Keratinocyte (primary cell): Measurements from ENCODE around the gene ADGRF1. TPM values are rescaled to one million over a fixed set of nuclear protein-coding genes. Genes with fewer than 3 reads are reported as not detected.

Experiments
- DNase-seq: peaks from one replicate; pipeline ENCODE4 v3.0.0-alpha.2; 2011; ENCODE audit warnings: low read depth, missing footprints, low spot score
- FAIRE-seq: peaks from 2 replicates; lab custom pipeline; 2011; peaks lifted over from hg19 to GRCh38; lab: Jason Lieb, UNC
- H2AFZ ChIP-seq: 2 replicates; pipeline ENCODE4 v1.6.0; 2012; ENCODE audit warnings: low read length, control low read depth, inconsistent platforms; ENCODE audit not compliant: control insufficient read depth
- H3K27ac ChIP-seq: 2 replicates; pipeline ENCODE4 v1.5.1; 2011; ENCODE audit warnings: low read length; ENCODE audit not compliant: control insufficient read depth, insufficient read depth
- H3K27me3 ChIP-seq: 3 replicates; pipeline ENCODE4 v1.6.0; 2011; ENCODE audit warnings: low read length; ENCODE audit not compliant: control insufficient read depth, insufficient read depth; ENCODE audit errors: extremely low read depth
- H3K36me3 ChIP-seq, 2 experiments: 2 replicates in 1 of 2; 3 replicates in 1 of 2; pipeline ENCODE4 v1.5.1; 2011; ENCODE audit warnings: low read length in 2 of 2, mild to moderate bottlenecking in 1 of 2; ENCODE audit not compliant: control insufficient read depth in 2 of 2, insufficient read depth in 2 of 2; ENCODE audit errors: extremely low read depth in 1 of 2
- H3K4me1 ChIP-seq: 3 replicates; pipeline ENCODE4 v1.5.1; 2011; ENCODE audit warnings: low read length; ENCODE audit not compliant: control insufficient read depth, insufficient read depth; ENCODE audit errors: extremely low read depth
- H3K4me2 ChIP-seq: 3 replicates; pipeline ENCODE4 v1.6.0; 2011; ENCODE audit warnings: low read depth, low read length; ENCODE audit not compliant: control insufficient read depth, insufficient read depth; ENCODE audit errors: extremely low read depth
- H3K4me3 ChIP-seq, 3 experiments: fragments of 200-600 bp in 1 of 3; sonication (generic) in 1 of 3; 2 replicates in 2 of 3; 3 replicates in 1 of 3; pipeline ENCODE4 v1.5.1; 2011 to 2016; ENCODE audit warnings: low read length in 3 of 3, mild to moderate bottlenecking in 3 of 3, control low read depth in 2 of 3, inconsistent platforms in 1 of 3, low read depth in 1 of 3, mixed read lengths in 1 of 3, mixed run types in 1 of 3, moderate library complexity in 1 of 3; ENCODE audit not compliant: control insufficient read depth in 2 of 3, insufficient read depth in 2 of 3; ENCODE audit errors: extremely low read depth in 1 of 3
- H3K79me2 ChIP-seq: 2 replicates; pipeline ENCODE4 v1.6.0; 2012; ENCODE audit warnings: low read length; ENCODE audit not compliant: control insufficient read depth, insufficient read depth
- H3K9ac ChIP-seq: 3 replicates; pipeline ENCODE4 v1.6.0; 2011; ENCODE audit warnings: low read length; ENCODE audit not compliant: control insufficient read depth, insufficient read depth; ENCODE audit errors: extremely low read depth
- H3K9me1 ChIP-seq: 3 replicates; pipeline ENCODE4 v1.6.0; 2011; ENCODE audit warnings: low read length; ENCODE audit not compliant: control insufficient read depth, insufficient read depth; ENCODE audit errors: extremely low read depth
- H3K9me3 ChIP-seq: 2 replicates; pipeline ENCODE4 v1.5.1; 2012; ENCODE audit warnings: low read depth, low read length; ENCODE audit not compliant: control insufficient read depth
- H4K20me1 ChIP-seq: 3 replicates; pipeline ENCODE4 v1.6.0; 2011; ENCODE audit warnings: low read length; ENCODE audit not compliant: control insufficient read depth, insufficient read depth; ENCODE audit errors: extremely low read depth
- EZH2 ChIP-seq: IDR thresholded peaks from one replicate; pipeline ENCODE4 v1.6.1; 2012; ENCODE audit warnings: inconsistent platforms, mild to moderate bottlenecking, low read length, moderate library complexity
- dilution Hi-C: fragments of 300-500 bp; cut with MboI; formaldehyde crosslinking; loops from one replicate; pipeline ENCODE4 v1.7.0; 2020; ENCODE audit warnings: low sequenced_read_pairs; ENCODE audit not compliant: extremely low pct_ligation_motif_present
- polyA plus RNA-seq, 5 experiments: library from polyadenylated mRNA; depleted of rRNA in 3 of 5; stranded (reverse) in 3 of 5; stranded (forward) in 1 of 5; unstranded in 1 of 5; fragments of >200 nt; gene quantifications; 1 replicate in 1 of 5; 2 replicates in 3 of 5; 3 replicates in 1 of 5; pipeline versions ENCODE4 v1.2.1 to v1.2.3, GENCODE V29; 2011 to 2012; ENCODE audit warnings: missing spikeins in 2 of 5, low read depth in 1 of 5, low replicate concordance in 1 of 5
- TF ChIP-seq, protein P1 (sequence below), 3 experiments: IDR thresholded peaks in 1 of 3; conservative IDR thresholded peaks in 1 of 3; optimal IDR thresholded peaks in 1 of 3; 2 replicates in 2 of 3; 3 replicates in 1 of 3; pipeline versions ENCODE3 to v1.5.1; 2011; ENCODE audit warnings: low read length in 3 of 3, mild to moderate bottlenecking in 3 of 3, moderate library complexity in 2 of 3, control low read depth in 1 of 3, inconsistent platforms in 1 of 3; ENCODE audit not compliant: insufficient read depth in 2 of 3; ENCODE audit errors: extremely low read depth in 1 of 3

ADGRF1 gene
- polyA plus RNA-seq, 1 donor (not counting 4 experiments of a cell fraction or from before 2014, with no cell fraction given) = 43.9 TPM

GRCh38 chr6:47075168-47075567 lies 33.0 kb upstream of the ADGRF1 start:
- DNase-seq (no peak), FAIRE-seq (peak; percentile 5)
- H3K9me1 ChIP-seq = no peaks in the 10 kb centered on the region
- no peak overlapping the region for H3K9ac ChIP-seq
- TF ChIP-seq EZH2 = no peak
- TF ChIP-seq, protein P1, sequence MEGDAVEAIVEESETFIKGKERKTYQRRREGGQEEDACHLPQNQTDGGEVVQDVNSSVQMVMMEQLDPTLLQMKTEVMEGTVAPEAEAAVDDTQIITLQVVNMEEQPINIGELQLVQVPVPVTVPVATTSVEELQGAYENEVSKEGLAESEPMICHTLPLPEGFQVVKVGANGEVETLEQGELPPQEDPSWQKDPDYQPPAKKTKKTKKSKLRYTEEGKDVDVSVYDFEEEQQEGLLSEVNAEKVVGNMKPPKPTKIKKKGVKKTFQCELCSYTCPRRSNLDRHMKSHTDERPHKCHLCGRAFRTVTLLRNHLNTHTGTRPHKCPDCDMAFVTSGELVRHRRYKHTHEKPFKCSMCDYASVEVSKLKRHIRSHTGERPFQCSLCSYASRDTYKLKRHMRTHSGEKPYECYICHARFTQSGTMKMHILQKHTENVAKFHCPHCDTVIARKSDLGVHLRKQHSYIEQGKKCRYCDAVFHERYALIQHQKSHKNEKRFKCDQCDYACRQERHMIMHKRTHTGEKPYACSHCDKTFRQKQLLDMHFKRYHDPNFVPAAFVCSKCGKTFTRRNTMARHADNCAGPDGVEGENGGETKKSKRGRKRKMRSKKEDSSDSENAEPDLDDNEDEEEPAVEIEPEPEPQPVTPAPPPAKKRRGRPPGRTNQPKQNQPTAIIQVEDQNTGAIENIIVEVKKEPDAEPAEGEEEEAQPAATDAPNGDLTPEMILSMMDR (optimal IDR thresholded peaks at IDR 0.05 in 1 of 3, IDR thresholded peaks at IDR 0.05 in 1 of 3, conservative IDR thresholded peaks at IDR 0.05 in 1 of 3; ENCODE audit: extremely low read depth in 1 of 3, insufficient read depth in 2 of 3, low read length in 3 of 3) = no peak
- H3K79me2 ChIP-seq = no peaks in the 10 kb centered on the region
- peaks cover 11% of the 10 kb centered on the region for H3K4me1 ChIP-seq
- H3K27me3 ChIP-seq = no peaks in the 10 kb centered on the region
- peak overlapping the region; percentile 42 for H2AFZ ChIP-seq
- H3K9me3 ChIP-seq = no peaks in the 10 kb centered on the region
- H3K27ac ChIP-seq = no peak overlapping the region
- no peaks in the 10 kb centered on the region for H4K20me1 ChIP-seq
- dilution Hi-C loops = no loop called here
- H3K4me3 ChIP-seq = no peak overlapping the region
- peak overlapping the region; percentile 54 for H3K4me2 ChIP-seq
- no peaks in the 10 kb centered on the region for H3K36me3 ChIP-seq

DNA sequence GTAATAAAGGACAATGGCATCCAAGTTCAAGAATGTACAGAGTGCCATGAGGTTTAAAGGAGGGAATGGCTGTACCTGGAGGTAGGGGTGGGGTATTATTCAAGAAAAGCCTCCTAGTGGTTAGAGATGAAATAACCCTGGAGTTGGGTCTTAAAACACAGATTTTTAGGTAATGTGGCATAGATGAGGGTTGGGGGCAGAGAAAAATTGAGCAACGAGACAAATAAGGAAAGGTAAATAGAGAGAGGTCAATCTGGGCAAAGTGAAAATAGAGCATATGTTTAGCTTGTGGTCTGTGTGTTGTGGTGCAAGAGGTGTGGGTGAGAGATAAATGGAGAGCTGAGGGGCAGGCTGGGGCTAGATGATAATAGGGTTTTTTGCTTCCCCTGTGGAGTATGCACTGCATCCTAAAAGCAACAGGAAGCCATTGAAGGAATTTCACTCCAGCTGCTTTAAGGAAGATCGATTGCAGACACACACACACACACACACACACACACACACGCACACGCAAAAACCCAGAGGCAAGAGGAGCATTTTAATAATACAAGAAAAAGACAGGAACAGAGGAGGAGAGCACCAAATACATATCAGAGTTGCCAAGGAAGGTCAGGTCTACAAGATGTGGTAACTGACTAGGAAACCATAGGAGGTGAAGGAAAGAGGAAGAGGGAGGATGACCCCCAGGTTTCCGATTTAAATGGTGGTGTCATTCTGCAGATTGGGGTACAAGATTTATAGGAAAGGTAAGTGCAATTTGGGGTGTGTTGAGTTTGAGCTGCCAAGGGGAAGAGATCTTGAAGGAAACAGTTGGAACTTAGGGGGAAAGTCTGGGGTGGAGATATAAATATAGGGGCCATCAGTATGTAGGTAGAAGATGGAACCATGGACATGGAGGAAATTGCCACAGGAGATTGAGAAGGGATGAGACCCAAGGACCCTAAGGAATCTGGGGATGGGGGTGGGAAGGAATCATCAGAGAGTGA lies 31.3 kb upstream of the ADGRF1 start:
- no peaks in the 10 kb centered on the region for H3K36me3 ChIP-seq
- H3K9me3 ChIP-seq = no peaks in the 10 kb centered on the region
- DNase-seq = no peak
- dilution Hi-C loops = no loop called here
- TF ChIP-seq EZH2 = no peak
- TF ChIP-seq, protein P1 (optimal IDR thresholded peaks at IDR 0.05 in 1 of 3, IDR thresholded peaks at IDR 0.05 in 1 of 3, conservative IDR thresholded peaks at IDR 0.05 in 1 of 3; ENCODE audit: extremely low read depth in 1 of 3, insufficient read depth in 2 of 3, low read length in 3 of 3) = peak in 2 of 3 experiments; percentile 43 to 44
- no peak overlapping the region for H3K27ac ChIP-seq
- FAIRE-seq = peak; percentile 39
- H3K9me1 ChIP-seq = no peaks in the 10 kb centered on the region
- H3K4me3 ChIP-seq = no peak overlapping the region
- peaks cover 11% of the 10 kb centered on the region for H3K4me1 ChIP-seq
- H3K4me2 ChIP-seq = no peak overlapping the region
- H3K79me2 ChIP-seq = no peaks in the 10 kb centered on the region
- no peak overlapping the region for H2AFZ ChIP-seq
- H3K27me3 ChIP-seq = no peaks in the 10 kb centered on the region
- H4K20me1 ChIP-seq = no peaks in the 10 kb centered on the region
- H3K9ac ChIP-seq = no peak overlapping the region
